Endodermal cell (in vitro differentiated cells): ENCODE results near the gene N4BP3. TPM values are rescaled to one million over a fixed set of nuclear protein-coding genes. Genes with fewer than 3 reads are reported as not detected.

ENCODE experiments used
- DNase-seq: peaks from one replicate; pipeline ENCODE4 v3.0.0-alpha.2; 2017
- H3K27ac ChIP-seq: 2 replicates; pipeline ENCODE4 v1.5.1; 2013; ENCODE audit warnings: mild to moderate bottlenecking, low read depth, low read length, moderate library complexity
- H3K27me3 ChIP-seq: 2 replicates; pipeline ENCODE4 v1.6.1; 2013; ENCODE audit warnings: mild to moderate bottlenecking, low read length, moderate library complexity; ENCODE audit not compliant: insufficient read depth, control insufficient read depth, poor library complexity, severe bottlenecking
- H3K36me3 ChIP-seq: 2 replicates; pipeline ENCODE4 v1.7.0; 2013; ENCODE audit warnings: mild to moderate bottlenecking, low read length, moderate library complexity; ENCODE audit not compliant: control insufficient read depth, insufficient read depth
- H3K4me1 ChIP-seq: one replicate; pipeline ENCODE4 v1.7.0; 2013; ENCODE audit warnings: low read length; ENCODE audit not compliant: control insufficient read depth, insufficient read depth
- H3K4me3 ChIP-seq: 2 replicates; pipeline ENCODE4 v1.5.1; 2013; ENCODE audit warnings: mild to moderate bottlenecking, low read length, moderate library complexity
- H3K9ac ChIP-seq: 2 replicates; pipeline ENCODE4 v1.6.1; 2013; ENCODE audit warnings: mild to moderate bottlenecking, low read length, moderate library complexity; ENCODE audit not compliant: poor library complexity, severe bottlenecking; ENCODE audit errors: extremely low read depth
- H3K9me3 ChIP-seq: 2 replicates; pipeline ENCODE4 v1.6.1; 2013; ENCODE audit warnings: mild to moderate bottlenecking, low read length, moderate library complexity; ENCODE audit not compliant: control insufficient read depth
- H3K27ac Mint-ChIP-seq: 2 replicates; pipeline ENCODE4 v1.8.0; 2020; ENCODE audit warnings: mixed read lengths
- H3K27me3 Mint-ChIP-seq: 2 replicates; pipeline ENCODE4 v1.8.0; 2021; ENCODE audit warnings: mild to moderate bottlenecking, mixed read lengths; ENCODE audit not compliant: insufficient read depth
- H3K36me3 Mint-ChIP-seq: 2 replicates; pipeline ENCODE4 v1.8.0; 2020; ENCODE audit warnings: low read depth, mixed read lengths
- H3K4me1 Mint-ChIP-seq: 2 replicates; pipeline ENCODE4 v1.8.0; 2020; ENCODE audit warnings: mixed read lengths
- H3K4me3 Mint-ChIP-seq: 2 replicates; pipeline ENCODE4 v1.8.0; 2020; ENCODE audit warnings: mild to moderate bottlenecking, moderate library complexity, mixed read lengths
- H3K9me3 Mint-ChIP-seq: 2 replicates; pipeline ENCODE4 v1.8.0; 2020; ENCODE audit warnings: mild to moderate bottlenecking, mixed read lengths
- CTCF ChIP-seq: fragments of 200-600 bp; sonication (generic); conservative IDR thresholded peaks from 2 replicates; pipeline ENCODE4 v1.5.0; 2021; ENCODE audit warnings: antibody characterized with exemption, mild to moderate bottlenecking
- WGBS, 2 experiments: methylation state at CpG; one replicate each; pipeline versions ENCODE4 v1.1.5 to v1.1.7; 2013; ENCODE audit warnings: missing lambda C conversion rate in 2 of 2, mixed read lengths in 1 of 2; ENCODE audit not compliant: insufficient coverage in 1 of 2, insufficient read length in 1 of 2; 5-methylcytosine and 5-hydroxymethylcytosine counted together
- total RNA-seq, 2 donors: library from RNA; stranded (reverse); fragmentation: NEBNext Ultra II Directional in 1 of 2; extraction: Animal tissue kit (Norgen Biotek cat#: 25700) in 1 of 2; gene quantifications; 2 replicates in 1 of 2; 3 replicates in 1 of 2; pipeline ENCODE4 v1.2.1, GENCODE V29; 2021

Gene N4BP3
- total RNA-seq, 2 donors from 2014 or later, result 12.7 to 15.2 TPM

DNA sequence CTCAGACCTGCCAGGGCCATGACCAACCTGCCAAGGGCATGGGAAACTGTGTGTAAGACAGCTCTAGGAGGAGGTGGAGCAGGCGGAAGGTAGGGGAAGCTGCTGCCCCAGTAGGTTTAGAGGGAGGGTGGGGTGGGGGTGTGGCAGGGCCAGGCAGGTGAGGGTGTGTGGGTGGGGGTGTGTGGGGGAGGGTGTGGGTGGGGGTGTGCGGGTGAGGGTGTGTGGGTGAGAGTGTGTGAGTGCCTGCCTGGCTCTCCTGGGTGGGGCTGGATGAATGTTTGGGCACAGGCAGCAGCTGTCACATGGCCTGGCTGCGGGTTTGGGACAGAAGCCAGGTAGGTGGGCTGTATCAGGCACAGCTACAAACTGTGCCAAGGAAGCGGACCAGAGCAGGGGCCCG, 8.8 kb upstream of the N4BP3 start:
- peaks cover 2% of the 10 kb centered on the region for H3K27me3 Mint-ChIP-seq
- Histone ChIP-seq H3K27me3 (no peaks in the 10 kb centered on the region), H3K9me3 (no peaks in the 10 kb centered on the region), H3K4me1 (no peaks in the 10 kb centered on the region), H3K4me3 (no peak overlapping the region), H3K9ac (no peak overlapping the region), H3K27ac (no peak overlapping the region), H3K36me3 (no peaks in the 10 kb centered on the region)
- WGBS, 2 experiments, result 91% methylated on average over 4 of the region's 5 CpGs; no CpG with 5 or more reads in 1 of the 2 experiments
- H3K9me3 Mint-ChIP-seq, result no peaks in the 10 kb centered on the region
- no peak for TF ChIP-seq CTCF
- no peak overlapping the region for H3K4me3 Mint-ChIP-seq
- H3K36me3 Mint-ChIP-seq, result no peaks in the 10 kb centered on the region
- no peak for DNase-seq
- H3K27ac Mint-ChIP-seq, result no peak overlapping the region
- no peaks in the 10 kb centered on the region for H3K4me1 Mint-ChIP-seq

DNA sequence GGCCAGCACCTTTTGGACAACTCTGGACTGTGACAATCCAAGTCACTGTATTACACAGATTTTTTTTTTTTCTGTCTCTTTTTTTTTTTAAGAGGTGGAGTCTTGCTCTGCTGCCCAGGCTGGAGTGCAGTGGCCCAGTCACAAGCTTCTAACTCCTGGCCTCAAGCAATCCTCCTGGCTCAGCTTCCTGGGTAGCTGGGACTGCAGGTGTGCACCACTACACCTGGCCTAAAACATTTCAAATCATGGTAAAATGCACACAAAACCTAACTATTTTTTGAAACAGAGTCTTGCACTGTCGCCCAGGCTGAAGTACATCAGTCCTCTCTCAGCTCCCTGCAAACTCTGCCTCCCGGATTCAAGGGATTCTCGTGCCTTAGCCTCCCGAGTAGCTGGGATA, 7.2 kb upstream of the N4BP3 start:
- Histone ChIP-seq H3K9ac (no peak overlapping the region), H3K27ac (no peak overlapping the region), H3K4me3 (no peak overlapping the region), H3K4me1 (no peaks in the 10 kb centered on the region), H3K36me3 (no peaks in the 10 kb centered on the region), H3K9me3 (no peaks in the 10 kb centered on the region), H3K27me3 (no peaks in the 10 kb centered on the region)
- Mint-ChIP-seq H3K9me3 (no peaks in the 10 kb centered on the region), H3K27ac (no peak overlapping the region), H3K4me1 (no peaks in the 10 kb centered on the region), H3K4me3 (no peak overlapping the region), H3K27me3 (peaks cover 6% of the 10 kb centered on the region), H3K36me3 (no peaks in the 10 kb centered on the region)
- no peak for TF ChIP-seq CTCF
- no peak for DNase-seq
- WGBS, 2 experiments, result 70 to 100% methylated on average over 3 to 4 of the region's 4 CpGs

DNA sequence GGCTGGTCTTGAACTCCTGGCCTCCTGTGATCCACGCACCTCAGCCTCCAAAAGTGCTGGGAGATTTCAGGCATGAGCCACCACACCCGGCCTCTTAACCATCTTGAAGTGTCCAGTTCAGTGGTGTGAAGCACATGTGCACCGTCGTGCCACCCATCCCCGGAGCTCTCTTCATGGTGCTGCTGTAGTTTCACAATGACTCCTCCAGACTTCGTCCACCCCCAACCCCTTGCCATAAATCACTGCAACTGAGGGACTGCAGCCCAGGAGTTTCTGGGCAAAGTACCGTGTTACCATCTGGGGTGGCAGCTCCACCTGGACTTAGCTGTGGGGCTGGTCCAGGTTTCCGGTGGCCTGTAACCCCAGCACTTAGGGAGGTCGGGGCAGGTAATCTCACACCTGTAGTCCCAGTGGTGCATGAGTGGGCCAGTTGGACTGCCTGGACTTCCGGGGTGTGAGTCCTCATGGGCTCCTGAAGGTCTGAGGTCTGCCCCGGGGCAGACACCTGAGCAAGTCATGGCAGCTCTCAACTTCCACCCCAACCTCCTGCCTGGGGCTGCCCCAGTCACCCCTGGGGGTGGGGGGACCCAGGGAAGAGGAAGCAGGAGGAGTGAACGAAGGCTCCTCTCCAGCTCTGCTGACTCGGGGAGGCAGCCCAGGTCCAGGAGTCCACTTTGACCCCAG, 6.6 kb upstream of the N4BP3 start:
- Histone ChIP-seq H3K9me3 (no peaks in the 10 kb centered on the region), H3K9ac (no peak overlapping the region), H3K4me3 (no peak overlapping the region), H3K4me1 (no peaks in the 10 kb centered on the region), H3K36me3 (no peaks in the 10 kb centered on the region), H3K27ac (no peak overlapping the region), H3K27me3 (no peaks in the 10 kb centered on the region)
- Mint-ChIP-seq H3K27ac (no peak overlapping the region), H3K9me3 (no peaks in the 10 kb centered on the region), H3K4me1 (no peaks in the 10 kb centered on the region), H3K27me3 (peaks cover 6% of the 10 kb centered on the region), H3K4me3 (no peak overlapping the region), H3K36me3 (no peaks in the 10 kb centered on the region)
- DNase-seq, result no peak
- no peak for TF ChIP-seq CTCF
- 92 to 93% methylated on average over 7 to 13 of the region's 13 CpGs for WGBS, 2 experiments
